Stimulated activated CD8-positive, alpha-beta memory T cell treated with anti-CD3 and anti-CD28 coated beads, Interleukin-12 subunit alpha, Interleukin-12 subunit beta, amount 100 ng/mL, for 1 hour (primary cell): ENCODE data around the gene TRAK2.

ENCODE experiments used
- DNase-seq: peaks from one replicate; pipeline ENCODE4 v3.0.0-alpha.2; 2020; ENCODE audit warnings: low read depth

The TRAK2 gene

GRCh38 chr2:201361078-201361733 lies 90.1 kb downstream of the TRAK2 start:
- DNase-seq = no peak

- DNase-seq = no peak
Observed at GRCh38 chr2:201360256-201360655, 91.0 kb downstream of the TRAK2 start.

GRCh38 chr2:201358684-201359083 lies 92.6 kb downstream of the TRAK2 start:
- no peak for DNase-seq

- DNase-seq = no peak
Observed at GRCh38 chr2:201357221-201357620, 94.0 kb downstream of the TRAK2 start, which contains the start of gene FLACC1. TSS of gene FLACC1 (minus strand) at chr2:201357345. CDS start at chr2:201351404, 5,941 bp downstream.

GRCh38 chr2:201353116-201353515 lies 98.1 kb downstream of the TRAK2 start:
- no peak for DNase-seq

- no peak for DNase-seq
Observed at GRCh38 chr2:201350879-201351278, 100.4 kb downstream of the TRAK2 start.

- DNase-seq = no peak
Observed at GRCh38 chr2:201349601-201350000, 101.7 kb downstream of the TRAK2 start.

GRCh38 chr2:201348758-201349157 lies 102.5 kb downstream of the TRAK2 start:
- DNase-seq = no peak

- DNase-seq = no peak
Observed at GRCh38 chr2:201347138-201347537, 104.1 kb downstream of the TRAK2 start.

- no peak for DNase-seq
Observed at GRCh38 chr2:201345625-201346213, 105.5 kb downstream of the TRAK2 start.

- DNase-seq = no peak
Observed at GRCh38 chr2:201344663-201345366, 106.4 kb downstream of the TRAK2 start.

GRCh38 chr2:201343559-201343958 lies 107.7 kb downstream of the TRAK2 start:
- no peak for DNase-seq

GRCh38 chr2:201342923-201343322 lies 108.3 kb downstream of the TRAK2 start:
- DNase-seq = no peak

GRCh38 chr2:201329409-201329808 lies 121.8 kb downstream of the TRAK2 start:
- DNase-seq = no peak

GRCh38 chr2:201327678-201328077 lies 123.6 kb downstream of the TRAK2 start:
- DNase-seq = no peak
